OCI-LY7 (cell line): Measurements from ENCODE around the gene TMEM14C. TPM values are rescaled to one million over a fixed set of nuclear protein-coding genes. Genes with fewer than 3 reads are reported as not detected.

ENCODE experiments used
- BruUV-seq: library from RNA; stranded (reverse); fragments of 400-500 nt; replicated peaks from 2 replicates; lab custom pipeline; 2021; lab: Mats Ljungman, UMichigan
- CTCF ChIA-PET: fragments of 300-600 bp; sonication (Branson Sonifier 250); formaldehyde crosslinking; loops from one replicate; lab custom pipeline; 2022; ENCODE audit warnings: antibody characterized with exemption; ENCODE audit not compliant: unreplicated experiment; lab: Charles Lee
- POLR2A ChIA-PET: fragments of 300-600 bp; sonication (Branson Sonifier 250); formaldehyde crosslinking; loops from one replicate; lab custom pipeline; 2022; ENCODE audit warnings: antibody characterized with exemption; lab: Charles Lee
- DNase-seq: peaks from one replicate; pipeline ENCODE4 v3.0.0-alpha.2; 2015; ENCODE audit warnings: low spot score
- H2AFZ ChIP-seq: fragments of 200-600 bp; sonication (generic), shearing (Covaris generic); 2 replicates; pipeline ENCODE4 v1.6.1; 2014; ENCODE audit warnings: mild to moderate bottlenecking, antibody characterized with exemption, low read length, moderate library complexity
- H3K27ac ChIP-seq: fragments of 200-600 bp; sonication (generic); 2 replicates; pipeline ENCODE4 v1.5.1; 2014; ENCODE audit warnings: mixed run types, low read depth, mild to moderate bottlenecking, moderate library complexity, low read length, inconsistent platforms; ENCODE audit not compliant: poor library complexity, severe bottlenecking
- H3K36me3 ChIP-seq: fragments of 200-600 bp; sonication (generic); 2 replicates; pipeline ENCODE4 v1.6.1; 2014; ENCODE audit warnings: mild to moderate bottlenecking, antibody characterized with exemption, low read length, moderate library complexity, mixed read lengths; ENCODE audit not compliant: insufficient read depth
- H3K4me1 ChIP-seq: fragments of 200-600 bp; sonication (generic); 2 replicates; pipeline ENCODE4 v1.5.1; 2014; ENCODE audit warnings: mild to moderate bottlenecking, low read length; ENCODE audit not compliant: insufficient read depth, poor library complexity, severe bottlenecking
- H3K4me2 ChIP-seq: fragments of 200-600 bp; sonication (generic); 2 replicates; pipeline ENCODE4 v1.6.1; 2014; ENCODE audit warnings: mild to moderate bottlenecking, low read length
- H3K4me3 ChIP-seq: fragments of 200-600 bp; sonication (generic); 2 replicates; pipeline ENCODE4 v1.5.1; 2014; ENCODE audit warnings: mild to moderate bottlenecking, low read depth, low read length; ENCODE audit not compliant: poor library complexity, severe bottlenecking
- H3K79me2 ChIP-seq: fragments of 200-600 bp; sonication (generic); 2 replicates; pipeline ENCODE4 v1.6.1; 2016; ENCODE audit warnings: low read depth, mild to moderate bottlenecking, low read length, moderate library complexity, mixed read lengths; ENCODE audit not compliant: insufficient read depth
- H3K9me2 ChIP-seq: fragments of 200-600 bp; sonication (generic); 2 replicates; pipeline ENCODE4 v1.6.1; 2016; ENCODE audit warnings: mild to moderate bottlenecking, low read length, mixed read lengths; ENCODE audit not compliant: insufficient read depth
- H3K9me3 ChIP-seq: fragments of 200-600 bp; sonication (generic); 2 replicates; pipeline ENCODE4 v1.6.1; 2014; ENCODE audit warnings: mild to moderate bottlenecking, mixed run types, low read length, mixed read lengths
- H4K20me1 ChIP-seq: fragments of 200-600 bp; sonication (generic); 2 replicates; pipeline ENCODE4 v1.6.1; 2014; ENCODE audit warnings: mild to moderate bottlenecking, antibody characterized with exemption, low read length, moderate library complexity, mixed read lengths; ENCODE audit not compliant: insufficient read depth
- CTCF ChIP-seq: fragments of 200-600 bp; sonication (generic); conservative IDR thresholded peaks from 2 replicates; pipeline ENCODE4 v1.5.1; 2014; ENCODE audit warnings: mild to moderate bottlenecking, antibody characterized with exemption, low read length, moderate library complexity, mixed read lengths
- EZH2phosphoT487 ChIP-seq: fragments of 200-600 bp; sonication (generic); IDR thresholded peaks from 2 replicates; pipeline ENCODE4 v1.6.1; 2018; ENCODE audit warnings: low read depth, borderline replicate concordance, mild to moderate bottlenecking, mixed run types, antibody characterized with exemption, low read length, moderate library complexity, mixed read lengths
- intact Hi-C: fragments of 100-400 bp; cut with micrococcal nuclease; formaldehyde crosslinking; loops from one replicate; pipeline ENCODE4 v1.10.0; 2022; ENCODE audit not compliant: unreplicated experiment
- total RNA-seq, 2 experiments: library from RNA; depleted of rRNA in 1 of 2; stranded (reverse); fragments of >200 nt in 1 of 2; shearing (Covaris generic) in 1 of 2; gene quantifications; 2 replicates each; pipeline ENCODE4 v1.2.3, GENCODE V29; 2014 to 2022

Gene TMEM14C
- total RNA-seq, 2 experiments from 2014 or later: 33.9 to 40.2 TPM

- POLR2A ChIA-PET: interaction anchor here (0.7 kb wide), 1 partner anchor 314 kb away, joined by 3 read pairs; no protein-coding TSS in a partner anchor
- no peaks in the 10 kb centered on the region for H4K20me1 ChIP-seq
- TF ChIP-seq CTCF (no peak), EZH2phosphoT487 (no peak)
- no peak overlapping the region for H3K4me3 ChIP-seq
- H3K4me2 ChIP-seq: no peak overlapping the region
- no peak overlapping the region for H2AFZ ChIP-seq
- H3K79me2 ChIP-seq: peaks cover 13% of the 10 kb centered on the region
- H3K36me3 ChIP-seq: no peaks in the 10 kb centered on the region
- H3K27ac ChIP-seq: no peak overlapping the region
- no peak for DNase-seq
- H3K9me2 ChIP-seq: no peaks in the 10 kb centered on the region
- intact Hi-C loops: no loop called here
- no peaks in the 10 kb centered on the region for H3K9me3 ChIP-seq
- peaks cover 12% of the 10 kb centered on the region for H3K4me1 ChIP-seq
- CTCF ChIA-PET: no interaction called here
- no TSS peak for BruUV-seq
Observed at GRCh38 chr6:10743515-10743914, 20.6 kb downstream of the TMEM14C start.

- no TSS peak for BruUV-seq
- CTCF ChIA-PET: no interaction called here
- POLR2A ChIA-PET: interaction anchor here (3.6 kb wide), 1 partner anchor 50 kb away, joined by 16 read pairs; the partner anchor contains the start of genes C6orf52 and PAK1IP1
- Histone ChIP-seq H3K4me1 (peaks cover 27% of the 10 kb centered on the region), H3K9me3 (no peaks in the 10 kb centered on the region), H3K27ac (no peak overlapping the region), H3K79me2 (peaks cover 29% of the 10 kb centered on the region), H2AFZ (no peak overlapping the region), H4K20me1 (no peaks in the 10 kb centered on the region), H3K36me3 (peaks cover 11% of the 10 kb centered on the region; the same call in 1 of the 2 replicates), H3K4me2 (no peak overlapping the region), H3K9me2 (no peaks in the 10 kb centered on the region), H3K4me3 (no peak overlapping the region)
- no peak for TF ChIP-seq CTCF
- no peak for TF ChIP-seq EZH2phosphoT487
- no peak for DNase-seq
- intact Hi-C loops: loop anchor here (5.0 kb wide), 1 partner anchor 233 kb away; no protein-coding TSS in a partner anchor
Observed at GRCh38 chr6:10745116-10745515, 22.2 kb downstream of the TMEM14C start.

- Histone ChIP-seq H3K9me3 (no peaks in the 10 kb centered on the region), H3K4me3 (peak overlapping the region; percentile 77), H3K79me2 (peaks cover 31% of the 10 kb centered on the region), H3K27ac (peak overlapping the region; percentile 44), H3K4me2 (peak overlapping the region; percentile 81), H3K4me1 (peaks cover 27% of the 10 kb centered on the region), H2AFZ (peak overlapping the region; percentile 85), H4K20me1 (no peaks in the 10 kb centered on the region), H3K36me3 (peaks cover 24% of the 10 kb centered on the region), H3K9me2 (no peaks in the 10 kb centered on the region)
- ChIA-PET CTCF (no interaction called here), POLR2A (interaction anchor here (0.6 to 3.6 kb wide), 17 partner anchors 9 to 299 kb away, joined by 3 to 22 read pairs (median 5); partner anchors contain the start of genes C6orf52, PAK1IP1 and TMEM14C)
- no peak for TF ChIP-seq CTCF
- TF ChIP-seq EZH2phosphoT487: no peak
- TSS peak; percentile 87 for BruUV-seq
- intact Hi-C loops: loop anchor here (1.0 to 5.0 kb wide), 5 partner anchors 24 to 235 kb away; partner anchors contain the start of gene TMEM14C
- DNase-seq: no peak
Observed at GRCh38 chr6:10746915-10747250, 24.0 kb downstream of the TMEM14C start.
